Adrenal gland (tissue), 12 donors: ENCODE results near the gene TOP3B. TPM values are rescaled to one million over a fixed set of nuclear protein-coding genes. Genes with fewer than 3 reads are reported as not detected.

ENCODE experiments used
- DNase-seq, 7 donors: peaks; one replicate each; pipeline ENCODE4 v3.0.0-alpha.2; 2019 to 2020
- H3K27ac ChIP-seq, 5 donors: fragments of 200-600 bp; sonication (generic) in 4 of 5; 1 replicate in 3 of 5; 2 replicates in 2 of 5; pipeline versions ENCODE4 v1.5.1 to v1.8.0; 2016 to 2020; ENCODE audit warnings: mild to moderate bottlenecking in 1 of 5
- H3K27me3 ChIP-seq: fragments of 200-600 bp; 2 replicates; pipeline ENCODE4 v1.8.0; 2021
- H3K36me3 ChIP-seq, 2 donors: fragments of 200-600 bp; replicated peaks in 1 of 2; 1 replicate in 1 of 2; 2 replicates in 1 of 2; pipeline versions ENCODE4 v1.5.1 to v1.8.0; 2018 to 2022
- H3K4me1 ChIP-seq, 2 donors: fragments of 200-600 bp; replicated peaks in 1 of 2; 1 replicate in 1 of 2; 2 replicates in 1 of 2; pipeline versions ENCODE4 v1.5.1 to v1.8.0; 2018 to 2021
- H3K4me3 ChIP-seq, 4 donors: fragments of 200-600 bp; sonication (generic) in 3 of 4; one replicate each; pipeline ENCODE4 v1.5.1; 2016 to 2018
- H3K9me3 ChIP-seq, 3 donors: fragments of 200-600 bp; sonication (generic) in 1 of 3; replicated peaks in 1 of 3; 1 replicate in 2 of 3; 2 replicates in 1 of 3; pipeline versions ENCODE4 v1.5.1 to v1.8.0; 2016 to 2021
- POLR2A ChIP-seq, 2 donors: fragments of 450-650 bp; IDR thresholded peaks; one replicate each; pipeline ENCODE4 v1.6.1; 2017; ENCODE audit warnings: antibody characterized with exemption in 2 of 2, mild to moderate bottlenecking in 2 of 2, moderate library complexity in 1 of 2
- WGBS, 4 donors: extraction: QIAGEN DNeasy Blood & Tissue Kit in 2 of 4; methylation state at CpG; one replicate each; pipeline versions ENCODE4 v1.1.5 to v1.1.7; 2013 to 2017; 5-methylcytosine and 5-hydroxymethylcytosine counted together
- intact Hi-C, 2 donors: fragments of 100-400 bp; cut with DNase I; formaldehyde crosslinking; loops; one replicate each; pipeline versions ENCODE4 v1.14.1 to v1.15.0; 2022 to 2023
- polyA plus RNA-seq, 3 donors: library from polyadenylated mRNA; stranded (reverse); fragments of 200-250 nt in 2 of 3; fragments of 350-450 nt in 1 of 3; fragmentation: Illumina TruSeq in 1 of 3; extraction: RNeasy Lipid Tissue Mini Kit (QIAGEN cat#74804) in 1 of 3; gene quantifications; one replicate each; pipeline ENCODE4 v1.2.3, GENCODE V29; 2013 to 2014
- total RNA-seq, 9 donors: library from RNA; depleted of rRNA in 4 of 9; stranded (reverse); fragments of >200 nt in 4 of 9; fragments of 120-200 nt in 1 of 9; fragmentation: NEBNext Ultra II Directional in 1 of 9; extraction: Animal tissue kit (Norgen Biotek cat#: 25700) in 1 of 9; gene quantifications; one replicate each; pipeline versions ENCODE4 v1.1.0 to v1.2.4, GENCODE V29; 2013 to 2023
- TF ChIP-seq, protein P1 (sequence below), 6 experiments: fragments of 450-650 bp in 4 of 6; fragments of 200-600 bp in 2 of 6; sonication (generic) in 1 of 6; IDR thresholded peaks; 1 replicate in 5 of 6; 2 replicates in 1 of 6; pipeline versions ENCODE4 v1.5.1 to v1.8.0; 2016 to 2021; ENCODE audit warnings: antibody characterized with exemption in 6 of 6, mild to moderate bottlenecking in 2 of 6, moderate library complexity in 1 of 6
- donor health status: healthy with polysubstance abuse.
- donor health status: Bipolar disorder and iron deficiency.
- donor health status: DM: yes; HTN: yes; CAD: no.
- donor health status: DM: no; HTN: no; CAD: no.
- donor health status: DM: no; HTN: no; CAD: no.
- donor health status: DM: yes; HTN: yes; CAD: no.

TOP3B gene
- total and polyA plus RNA-seq, 12 donors, result 8.5 to 31.8 (median 21.8) TPM

DNA sequence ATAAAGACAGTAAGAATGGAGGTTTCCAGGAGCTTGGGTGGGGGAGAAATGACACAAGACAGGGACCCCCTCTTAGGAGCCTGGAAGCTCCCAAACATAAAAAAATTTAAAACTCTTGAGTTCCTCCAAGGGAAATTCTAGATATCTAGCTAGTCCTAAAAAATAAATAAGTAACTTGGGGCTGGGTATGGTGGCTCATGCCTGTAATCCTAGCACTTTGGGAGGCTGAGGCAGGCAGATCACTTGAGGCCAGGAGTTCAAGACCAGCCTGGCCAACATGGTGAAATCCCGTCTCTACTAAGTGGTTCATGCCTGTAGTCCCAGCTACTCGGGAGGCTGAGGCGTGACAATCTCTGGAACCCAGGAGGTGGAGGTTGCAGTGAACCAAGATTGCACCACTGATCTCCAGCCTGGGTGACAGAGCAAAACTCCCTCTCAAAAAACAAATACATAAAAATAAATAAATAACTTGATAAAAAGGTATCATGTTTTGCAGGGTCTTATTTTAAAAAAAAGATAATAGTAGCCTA lies 20.0 kb upstream of the TOP3B start:
- Histone ChIP-seq H3K4me3 (no peak overlapping the region), H3K9me3 (no peaks in the 10 kb centered on the region), H3K36me3 (no peaks in the 10 kb centered on the region), H3K27me3 (no peaks in the 10 kb centered on the region), H3K27ac (no peak overlapping the region), H3K4me1 (no peaks in the 10 kb centered on the region)
- intact Hi-C loops, result no loop called here
- 78 to 83% (median 80%) methylated on average over 3 of the region's 3 CpGs for WGBS, 4 donors
- no peak for DNase-seq
- TF ChIP-seq, protein P1, sequence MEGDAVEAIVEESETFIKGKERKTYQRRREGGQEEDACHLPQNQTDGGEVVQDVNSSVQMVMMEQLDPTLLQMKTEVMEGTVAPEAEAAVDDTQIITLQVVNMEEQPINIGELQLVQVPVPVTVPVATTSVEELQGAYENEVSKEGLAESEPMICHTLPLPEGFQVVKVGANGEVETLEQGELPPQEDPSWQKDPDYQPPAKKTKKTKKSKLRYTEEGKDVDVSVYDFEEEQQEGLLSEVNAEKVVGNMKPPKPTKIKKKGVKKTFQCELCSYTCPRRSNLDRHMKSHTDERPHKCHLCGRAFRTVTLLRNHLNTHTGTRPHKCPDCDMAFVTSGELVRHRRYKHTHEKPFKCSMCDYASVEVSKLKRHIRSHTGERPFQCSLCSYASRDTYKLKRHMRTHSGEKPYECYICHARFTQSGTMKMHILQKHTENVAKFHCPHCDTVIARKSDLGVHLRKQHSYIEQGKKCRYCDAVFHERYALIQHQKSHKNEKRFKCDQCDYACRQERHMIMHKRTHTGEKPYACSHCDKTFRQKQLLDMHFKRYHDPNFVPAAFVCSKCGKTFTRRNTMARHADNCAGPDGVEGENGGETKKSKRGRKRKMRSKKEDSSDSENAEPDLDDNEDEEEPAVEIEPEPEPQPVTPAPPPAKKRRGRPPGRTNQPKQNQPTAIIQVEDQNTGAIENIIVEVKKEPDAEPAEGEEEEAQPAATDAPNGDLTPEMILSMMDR (IDR thresholded peaks at IDR 0.05), result no peak
- TF ChIP-seq POLR2A (IDR thresholded peaks at IDR 0.05), result no peak

DNA sequence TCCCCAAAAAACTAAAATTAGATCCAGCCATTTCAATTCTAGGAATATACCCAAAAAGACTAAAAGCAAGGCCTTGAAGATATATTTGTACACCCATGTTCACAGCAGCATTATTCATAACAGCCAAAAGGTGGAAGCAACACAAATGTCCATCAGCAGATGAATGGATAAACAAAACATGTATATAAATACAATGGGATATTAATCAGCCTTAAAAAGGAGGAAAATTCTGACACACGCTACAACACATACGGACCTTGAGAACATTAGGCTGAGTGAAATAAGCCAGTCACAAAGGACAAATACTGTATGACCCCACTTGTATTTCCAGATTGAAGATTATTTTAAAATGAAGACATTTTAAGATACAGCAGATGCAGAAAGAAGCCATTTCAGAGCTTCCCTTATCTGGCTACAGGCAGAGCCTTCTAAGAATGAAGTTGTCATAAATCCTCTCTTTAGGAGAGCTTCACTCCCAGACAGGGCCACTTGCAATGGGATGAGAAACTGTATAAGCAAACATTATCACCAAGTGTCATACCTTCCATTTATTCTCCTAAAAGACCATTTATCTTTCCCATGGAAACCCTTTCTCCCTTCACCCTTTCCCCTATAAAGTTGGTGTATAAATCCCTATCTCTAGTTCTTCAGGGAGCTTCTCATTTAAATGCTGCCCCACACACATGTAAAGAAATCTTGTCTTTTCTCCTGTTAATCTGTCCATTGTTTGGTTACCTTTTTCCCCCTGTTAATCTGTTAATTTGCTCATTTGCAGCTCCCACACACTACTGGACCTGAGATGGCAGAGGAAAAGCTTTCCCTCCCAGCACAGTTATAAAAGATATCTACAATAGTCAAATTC lies 19.3 kb upstream of the TOP3B start:
- intact Hi-C loops, result no loop called here
- Histone ChIP-seq H3K27me3 (no peaks in the 10 kb centered on the region), H3K27ac (no peak overlapping the region), H3K36me3 (no peaks in the 10 kb centered on the region), H3K4me3 (no peak overlapping the region), H3K4me1 (no peaks in the 10 kb centered on the region), H3K9me3 (no peaks in the 10 kb centered on the region)
- TF ChIP-seq, protein P1 (IDR thresholded peaks at IDR 0.05), result no peak
- TF ChIP-seq POLR2A (IDR thresholded peaks at IDR 0.05), result no peak
- 72 to 77% (median 73%) methylated on average over 2 of the region's 2 CpGs for WGBS, 4 donors
- DNase-seq, result no peak

DNA sequence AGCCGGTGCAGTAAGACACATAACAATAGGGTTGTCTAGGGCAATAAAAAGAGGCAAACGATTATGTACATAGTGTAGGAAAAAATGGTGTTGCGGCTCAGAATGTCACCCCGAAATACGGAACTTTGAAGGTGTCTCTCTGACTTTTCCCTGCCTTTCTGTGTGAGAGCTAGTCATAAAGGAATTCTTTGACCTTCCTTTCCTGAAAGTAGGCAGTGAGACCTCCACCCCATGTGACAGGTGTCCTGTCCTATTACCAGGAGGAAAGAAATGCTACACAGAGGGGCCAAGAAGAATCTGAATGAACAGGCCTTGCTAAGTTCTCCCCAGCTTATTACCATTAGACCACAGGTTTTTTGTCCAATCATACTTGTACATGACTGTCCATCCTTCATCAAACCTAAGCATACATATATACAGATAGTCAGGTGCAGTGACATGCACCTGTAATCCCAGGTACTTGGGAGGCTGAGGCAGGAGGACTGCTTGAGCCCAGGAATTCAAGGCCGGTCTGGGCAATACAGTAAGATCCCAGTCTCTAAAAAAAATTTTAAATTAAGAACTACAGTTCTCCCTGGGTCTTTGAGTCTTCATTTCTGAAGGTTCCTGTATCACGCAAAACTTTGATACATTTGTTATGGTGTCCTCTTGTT lies 16.1 kb upstream of the TOP3B start:
- WGBS, 4 donors, result 83 to 87% (median 84%) methylated on average over 7 of the region's 7 CpGs
- H3K36me3 ChIP-seq, result no peaks in the 10 kb centered on the region
- no peak overlapping the region for H3K27ac ChIP-seq
- H3K4me1 ChIP-seq, result no peaks in the 10 kb centered on the region
- no peak for DNase-seq
- no peaks in the 10 kb centered on the region for H3K27me3 ChIP-seq
- H3K9me3 ChIP-seq, result no peaks in the 10 kb centered on the region
- H3K4me3 ChIP-seq, result no peak overlapping the region
- intact Hi-C loops, result no loop called here
- TF ChIP-seq, protein P1 (IDR thresholded peaks at IDR 0.05), result no peak
- no peak for TF ChIP-seq POLR2A (IDR thresholded peaks at IDR 0.05)

DNA sequence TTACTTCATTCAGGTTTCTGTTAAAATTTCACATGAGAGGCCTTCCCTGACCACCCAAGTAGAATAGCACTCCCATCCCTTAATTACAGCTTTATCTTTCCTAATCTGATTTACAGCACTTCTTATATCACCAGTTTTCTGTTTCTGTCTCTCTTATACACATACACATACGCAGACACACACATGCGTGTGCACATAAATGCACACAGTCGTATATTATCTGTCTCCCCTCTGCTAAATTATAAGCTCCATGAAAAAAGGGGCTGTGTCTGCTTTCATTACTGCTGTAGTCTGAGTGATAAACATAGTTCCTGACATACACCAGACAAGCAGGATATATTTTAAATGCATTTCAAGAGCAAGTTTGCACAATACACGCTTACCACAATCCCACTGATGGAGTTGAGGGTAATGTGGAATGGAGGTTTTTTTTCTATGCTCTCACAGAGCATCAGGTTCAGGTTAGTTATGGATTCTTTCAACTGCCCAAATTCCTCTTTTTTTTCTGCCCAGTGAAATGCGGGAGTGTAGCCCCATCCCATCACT lies 13.7 kb upstream of the TOP3B start:
- Histone ChIP-seq H3K36me3 (no peaks in the 10 kb centered on the region), H3K9me3 (no peaks in the 10 kb centered on the region), H3K4me1 (no peaks in the 10 kb centered on the region), H3K4me3 (no peak overlapping the region), H3K27ac (no peak overlapping the region), H3K27me3 (no peaks in the 10 kb centered on the region)
- DNase-seq, result no peak
- 73 to 84% (median 78%) methylated on average over 5 of the region's 5 CpGs for WGBS, 4 donors
- intact Hi-C loops, result no loop called here
- no peak for TF ChIP-seq POLR2A (IDR thresholded peaks at IDR 0.05)
- TF ChIP-seq, protein P1 (IDR thresholded peaks at IDR 0.05), result no peak
